Measurements from ENCODE around the gene CPPED1.

Gene CPPED1

DNA sequence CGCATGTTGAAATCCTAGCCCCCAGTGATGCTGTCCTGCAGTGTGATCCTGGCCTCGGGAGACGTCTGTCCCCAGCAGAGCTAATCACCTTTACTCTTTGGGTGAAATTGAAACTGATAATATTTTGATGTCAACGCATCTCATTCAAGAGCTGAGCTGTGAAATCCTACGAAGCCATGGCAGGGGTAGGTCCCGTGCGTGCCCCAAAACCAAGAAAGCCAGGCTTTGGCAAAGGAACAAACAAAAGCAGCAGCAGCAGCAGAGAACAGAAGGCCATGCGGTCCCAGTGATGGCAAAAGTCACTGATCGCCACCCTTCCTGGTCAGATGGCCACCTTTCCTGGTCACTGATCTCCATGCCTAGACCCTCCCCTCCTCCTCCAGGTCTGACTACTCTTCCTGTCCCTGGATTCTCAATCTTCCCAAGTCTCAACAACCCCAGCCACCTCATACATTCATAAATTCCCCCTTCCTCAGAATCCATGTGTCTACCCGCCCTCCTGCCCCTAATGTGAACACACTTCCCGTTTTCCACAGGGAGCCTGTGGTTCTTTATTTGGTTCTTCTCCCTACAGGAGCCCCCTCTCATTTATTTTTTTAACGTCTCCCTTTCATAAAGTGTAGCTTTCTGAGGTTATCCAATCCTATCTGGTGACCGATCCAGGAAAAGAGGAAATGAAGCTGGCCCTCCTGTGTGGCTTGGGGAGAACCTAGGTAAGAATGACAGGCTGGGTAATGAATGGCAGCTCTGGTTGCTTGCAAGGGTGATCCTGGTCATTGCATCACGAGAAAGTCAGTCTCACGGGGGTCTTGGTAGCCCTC, 50.3 kb downstream of the CPPED1 start:
- H3K4me3 ChIP-seq (ENCODE audit: low read depth, low read length): no peak overlapping the region
- no peak for DNase-seq (ENCODE audit: low read depth)
- TF ChIP-seq POLR2A (IDR thresholded peaks at IDR 0.05; ENCODE audit: extremely low read depth, insufficient read length) (no peak), MYC (IDR thresholded peaks at IDR 0.05; ENCODE audit: low read depth, low read length) (no peak)
- TF ChIP-seq, protein P1, sequence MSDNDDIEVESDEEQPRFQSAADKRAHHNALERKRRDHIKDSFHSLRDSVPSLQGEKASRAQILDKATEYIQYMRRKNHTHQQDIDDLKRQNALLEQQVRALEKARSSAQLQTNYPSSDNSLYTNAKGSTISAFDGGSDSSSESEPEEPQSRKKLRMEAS (IDR thresholded peaks at IDR 0.05; ENCODE audit: low read depth, low read length): no peak
- TF ChIP-seq, protein P2, sequence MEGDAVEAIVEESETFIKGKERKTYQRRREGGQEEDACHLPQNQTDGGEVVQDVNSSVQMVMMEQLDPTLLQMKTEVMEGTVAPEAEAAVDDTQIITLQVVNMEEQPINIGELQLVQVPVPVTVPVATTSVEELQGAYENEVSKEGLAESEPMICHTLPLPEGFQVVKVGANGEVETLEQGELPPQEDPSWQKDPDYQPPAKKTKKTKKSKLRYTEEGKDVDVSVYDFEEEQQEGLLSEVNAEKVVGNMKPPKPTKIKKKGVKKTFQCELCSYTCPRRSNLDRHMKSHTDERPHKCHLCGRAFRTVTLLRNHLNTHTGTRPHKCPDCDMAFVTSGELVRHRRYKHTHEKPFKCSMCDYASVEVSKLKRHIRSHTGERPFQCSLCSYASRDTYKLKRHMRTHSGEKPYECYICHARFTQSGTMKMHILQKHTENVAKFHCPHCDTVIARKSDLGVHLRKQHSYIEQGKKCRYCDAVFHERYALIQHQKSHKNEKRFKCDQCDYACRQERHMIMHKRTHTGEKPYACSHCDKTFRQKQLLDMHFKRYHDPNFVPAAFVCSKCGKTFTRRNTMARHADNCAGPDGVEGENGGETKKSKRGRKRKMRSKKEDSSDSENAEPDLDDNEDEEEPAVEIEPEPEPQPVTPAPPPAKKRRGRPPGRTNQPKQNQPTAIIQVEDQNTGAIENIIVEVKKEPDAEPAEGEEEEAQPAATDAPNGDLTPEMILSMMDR (IDR thresholded peaks at IDR 0.05; ENCODE audit: low read depth, low read length): no peak

DNA sequence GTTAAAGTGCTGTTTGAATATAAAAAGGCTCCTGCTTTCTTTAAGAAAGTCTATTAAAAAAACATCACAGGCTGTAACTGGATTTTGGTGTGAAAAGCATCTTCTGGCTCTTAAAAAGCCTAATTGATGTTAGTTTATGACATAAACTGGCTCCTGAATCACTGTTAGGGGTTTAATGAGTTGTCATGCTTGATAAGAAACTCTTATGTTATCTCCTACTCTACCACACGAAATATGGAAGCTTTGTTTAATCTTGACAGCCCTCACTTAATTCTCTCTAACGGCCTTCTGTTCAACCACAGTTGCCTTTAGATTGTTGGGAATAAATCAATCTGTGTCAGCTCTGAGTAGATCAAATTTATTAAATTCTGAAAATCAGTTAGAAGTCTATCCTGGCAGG, 51.5 kb downstream of the CPPED1 start:
- no peak for DNase-seq (ENCODE audit: low read depth)
- no peak overlapping the region for H3K4me3 ChIP-seq (ENCODE audit: low read depth, low read length)
- TF ChIP-seq MYC (IDR thresholded peaks at IDR 0.05; ENCODE audit: low read depth, low read length): no peak
- TF ChIP-seq POLR2A (IDR thresholded peaks at IDR 0.05; ENCODE audit: extremely low read depth, insufficient read length): no peak
- TF ChIP-seq, protein P2 (IDR thresholded peaks at IDR 0.05; ENCODE audit: low read depth, low read length): no peak

DNA sequence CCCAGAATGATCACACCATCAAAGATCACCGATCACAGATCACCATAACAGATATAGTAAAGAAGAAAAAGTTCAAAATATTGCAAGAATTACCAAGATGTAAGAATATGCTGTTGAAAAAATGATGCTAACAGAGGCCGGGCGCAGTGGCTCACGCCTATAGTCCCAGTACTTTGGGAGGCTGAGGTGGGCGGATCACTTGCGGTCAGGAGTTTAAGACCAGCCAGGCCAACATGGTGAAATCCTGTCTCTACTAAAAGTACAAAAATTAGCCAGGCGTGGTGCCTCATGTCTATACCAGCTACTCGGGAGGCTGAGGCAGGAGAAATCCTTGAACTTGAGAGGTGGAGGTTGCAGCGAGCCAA, 53.2 kb downstream of the CPPED1 start:
- H3K4me3 ChIP-seq (ENCODE audit: low read depth, low read length): no peak overlapping the region
- no peak for TF ChIP-seq POLR2A (IDR thresholded peaks at IDR 0.05; ENCODE audit: extremely low read depth, insufficient read length)
- TF ChIP-seq, protein P1 (IDR thresholded peaks at IDR 0.05; ENCODE audit: low read depth, low read length): no peak
- TF ChIP-seq MYC (IDR thresholded peaks at IDR 0.05; ENCODE audit: low read depth, low read length): no peak
- TF ChIP-seq, protein P2 (IDR thresholded peaks at IDR 0.05; ENCODE audit: low read depth, low read length): no peak
- no peak for DNase-seq (ENCODE audit: low read depth)

DNA sequence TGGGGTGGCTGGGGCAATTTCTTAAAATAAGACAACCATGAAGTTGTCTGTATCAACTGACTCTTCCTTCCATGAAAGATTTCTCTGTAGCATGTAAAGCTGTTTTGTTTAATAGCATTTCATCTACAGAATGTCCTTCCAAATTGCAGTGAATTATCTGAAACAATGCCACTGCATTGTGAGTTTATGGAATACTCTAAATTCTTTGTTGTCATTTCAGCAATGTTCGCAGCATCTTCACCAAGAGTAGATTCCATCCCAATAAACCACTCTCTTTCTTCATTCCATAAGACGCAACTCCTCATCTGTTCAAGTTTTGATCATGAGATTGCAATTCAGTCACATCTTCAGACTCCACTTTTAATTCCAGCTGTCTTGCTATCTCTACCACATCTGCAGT, 54.6 kb downstream of the CPPED1 start:
- no peak for DNase-seq (ENCODE audit: low read depth)
- TF ChIP-seq POLR2A (IDR thresholded peaks at IDR 0.05; ENCODE audit: extremely low read depth, insufficient read length) (no peak), MYC (IDR thresholded peaks at IDR 0.05; ENCODE audit: low read depth, low read length) (no peak)
- TF ChIP-seq, protein P2 (IDR thresholded peaks at IDR 0.05; ENCODE audit: low read depth, low read length): no peak
- TF ChIP-seq, protein P1 (IDR thresholded peaks at IDR 0.05; ENCODE audit: low read depth, low read length): no peak

DNA sequence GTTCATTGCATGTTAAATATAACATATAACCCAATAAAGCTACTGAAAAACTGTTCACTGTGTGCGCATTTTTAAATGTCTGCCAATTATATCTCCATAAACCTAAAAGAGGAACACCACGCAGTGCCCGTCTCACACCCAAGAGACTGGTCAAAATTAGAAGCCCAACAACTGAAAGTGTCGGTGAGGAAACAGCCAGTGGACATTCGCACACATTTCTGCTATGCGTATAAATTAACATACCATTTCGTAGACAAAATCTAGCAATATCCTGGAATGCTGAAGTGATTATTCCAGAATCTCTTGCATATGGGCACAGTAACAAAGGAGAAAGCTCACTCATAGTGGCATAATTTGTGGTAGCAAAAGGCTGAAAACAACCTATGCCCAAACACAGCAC, 55.9 kb downstream of the CPPED1 start:
- TF ChIP-seq, protein P2 (IDR thresholded peaks at IDR 0.05; ENCODE audit: low read depth, low read length): no peak
- TF ChIP-seq POLR2A (IDR thresholded peaks at IDR 0.05; ENCODE audit: extremely low read depth, insufficient read length) (no peak), MYC (IDR thresholded peaks at IDR 0.05; ENCODE audit: low read depth, low read length) (no peak)
- TF ChIP-seq, protein P1 (IDR thresholded peaks at IDR 0.05; ENCODE audit: low read depth, low read length): no peak

More for the DNA sequence above, 54.6 kb downstream of the CPPED1 start:
- no peak overlapping the region for H3K4me3 ChIP-seq (ENCODE audit: low read depth, low read length)

More for the DNA sequence above, 55.9 kb downstream of the CPPED1 start:
- DNase-seq (ENCODE audit: low read depth): no peak
- no peak overlapping the region for H3K4me3 ChIP-seq (ENCODE audit: low read depth, low read length)
